Esophagus squamous epithelium (tissue), 4 donors: Measurements from ENCODE around the gene TNFRSF11A.

ENCODE experiments used
- POLR2A ChIP-seq, 4 donors: fragments of 450-650 bp; IDR thresholded peaks; one replicate each; pipeline ENCODE4 v1.6.1; 2017; ENCODE audit warnings: antibody characterized with exemption in 4 of 4, mild to moderate bottlenecking in 4 of 4, moderate library complexity in 3 of 4
- TF ChIP-seq, protein P1 (sequence below), 6 experiments: fragments of 450-650 bp in 4 of 6; fragments of 200-600 bp in 2 of 6; sonication (generic) in 2 of 6; IDR thresholded peaks; one replicate each; pipeline ENCODE4 v1.5.1; 2016 to 2019; ENCODE audit warnings: antibody characterized with exemption in 6 of 6, mild to moderate bottlenecking in 4 of 6, moderate library complexity in 4 of 6

DNA sequence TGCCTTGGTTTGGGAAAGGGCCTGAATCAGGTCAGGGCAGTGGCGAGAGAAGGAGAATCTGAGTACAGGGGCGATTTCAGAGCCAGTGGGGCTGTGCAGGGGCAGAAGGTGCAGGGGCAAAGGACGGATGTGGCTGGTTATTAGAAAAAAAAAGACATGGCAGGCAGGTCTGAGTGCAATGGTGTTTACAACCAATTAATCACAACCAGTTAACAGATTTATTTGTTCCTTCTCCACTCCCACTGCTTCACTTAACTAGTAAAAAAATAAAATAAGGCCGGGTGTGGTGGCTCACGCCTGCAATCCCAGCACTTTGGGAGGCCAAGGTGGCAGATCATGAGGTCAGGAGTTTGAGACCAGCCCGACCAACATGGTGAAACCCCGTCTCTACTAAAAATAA, 5.5 kb downstream of the TNFRSF11A start:
- TF ChIP-seq, protein P1, sequence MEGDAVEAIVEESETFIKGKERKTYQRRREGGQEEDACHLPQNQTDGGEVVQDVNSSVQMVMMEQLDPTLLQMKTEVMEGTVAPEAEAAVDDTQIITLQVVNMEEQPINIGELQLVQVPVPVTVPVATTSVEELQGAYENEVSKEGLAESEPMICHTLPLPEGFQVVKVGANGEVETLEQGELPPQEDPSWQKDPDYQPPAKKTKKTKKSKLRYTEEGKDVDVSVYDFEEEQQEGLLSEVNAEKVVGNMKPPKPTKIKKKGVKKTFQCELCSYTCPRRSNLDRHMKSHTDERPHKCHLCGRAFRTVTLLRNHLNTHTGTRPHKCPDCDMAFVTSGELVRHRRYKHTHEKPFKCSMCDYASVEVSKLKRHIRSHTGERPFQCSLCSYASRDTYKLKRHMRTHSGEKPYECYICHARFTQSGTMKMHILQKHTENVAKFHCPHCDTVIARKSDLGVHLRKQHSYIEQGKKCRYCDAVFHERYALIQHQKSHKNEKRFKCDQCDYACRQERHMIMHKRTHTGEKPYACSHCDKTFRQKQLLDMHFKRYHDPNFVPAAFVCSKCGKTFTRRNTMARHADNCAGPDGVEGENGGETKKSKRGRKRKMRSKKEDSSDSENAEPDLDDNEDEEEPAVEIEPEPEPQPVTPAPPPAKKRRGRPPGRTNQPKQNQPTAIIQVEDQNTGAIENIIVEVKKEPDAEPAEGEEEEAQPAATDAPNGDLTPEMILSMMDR (IDR thresholded peaks at IDR 0.05), result no peak
- TF ChIP-seq POLR2A (IDR thresholded peaks at IDR 0.05), result no peak
